ENCODE data around the gene ARHGEF17. TPM values are rescaled to one million over a fixed set of nuclear protein-coding genes. Genes with fewer than 3 reads are reported as not detected.

The ARHGEF17 gene
- total RNA-seq, 1 donor from 2014 or later: 71.5 TPM

- DNase-seq (ENCODE audit: low spot score): no peak
These were observed 47.0 kb downstream of the ARHGEF17 start for GRCh38 chr11:73355109-73355508.

- DNase-seq (ENCODE audit: low spot score): no peak
These were observed 49.1 kb downstream of the ARHGEF17 start for GRCh38 chr11:73356979-73357860.

- no peak for DNase-seq (ENCODE audit: low spot score)
These were observed 50.0 kb downstream of the ARHGEF17 start for GRCh38 chr11:73358071-73358470.

GRCh38 chr11:73359341-73359740 is 51.3 kb downstream of the ARHGEF17 start:
- no peak for DNase-seq (ENCODE audit: low spot score)

DNA sequence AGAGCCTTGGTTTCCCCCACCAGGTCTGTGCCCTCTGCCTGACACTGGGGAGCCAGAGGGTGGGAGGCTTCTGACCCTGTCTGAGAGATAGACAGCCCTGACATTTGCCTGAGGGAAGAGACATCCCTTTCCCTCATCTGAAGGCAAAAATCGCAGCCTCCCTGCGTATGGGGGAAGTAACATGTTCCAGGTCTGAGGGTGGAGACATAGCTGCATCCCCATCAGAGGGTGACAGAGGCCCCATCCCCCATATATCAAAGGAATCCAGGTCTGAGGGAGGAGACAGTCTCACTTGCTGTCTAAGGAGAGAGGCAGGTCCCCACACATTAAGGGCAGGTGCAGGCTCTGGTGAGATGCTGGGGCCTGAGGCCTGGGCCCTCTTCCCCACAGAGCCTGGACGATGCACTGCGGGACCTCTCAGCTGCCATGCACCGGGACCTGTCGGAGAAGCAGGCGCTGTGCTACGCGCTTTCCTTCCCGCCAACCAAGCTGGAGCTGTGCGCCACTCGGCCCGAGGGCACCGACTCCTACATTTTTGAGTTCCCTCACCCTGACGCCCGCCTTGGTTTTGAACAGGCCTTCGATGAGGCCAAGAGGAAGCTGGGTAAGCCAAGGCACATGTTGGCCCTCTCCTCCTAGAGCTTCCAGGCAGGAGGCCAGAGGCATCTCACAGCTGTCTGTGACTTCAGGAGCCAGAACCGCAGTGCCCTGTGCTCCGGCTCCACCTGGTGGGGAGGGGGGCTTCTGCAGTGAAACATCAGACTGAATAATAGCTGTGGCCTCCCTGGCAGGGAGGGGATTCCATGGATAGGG is 52.1 kb downstream of the ARHGEF17 start:
- no peak for DNase-seq (ENCODE audit: low spot score)

DNA sequence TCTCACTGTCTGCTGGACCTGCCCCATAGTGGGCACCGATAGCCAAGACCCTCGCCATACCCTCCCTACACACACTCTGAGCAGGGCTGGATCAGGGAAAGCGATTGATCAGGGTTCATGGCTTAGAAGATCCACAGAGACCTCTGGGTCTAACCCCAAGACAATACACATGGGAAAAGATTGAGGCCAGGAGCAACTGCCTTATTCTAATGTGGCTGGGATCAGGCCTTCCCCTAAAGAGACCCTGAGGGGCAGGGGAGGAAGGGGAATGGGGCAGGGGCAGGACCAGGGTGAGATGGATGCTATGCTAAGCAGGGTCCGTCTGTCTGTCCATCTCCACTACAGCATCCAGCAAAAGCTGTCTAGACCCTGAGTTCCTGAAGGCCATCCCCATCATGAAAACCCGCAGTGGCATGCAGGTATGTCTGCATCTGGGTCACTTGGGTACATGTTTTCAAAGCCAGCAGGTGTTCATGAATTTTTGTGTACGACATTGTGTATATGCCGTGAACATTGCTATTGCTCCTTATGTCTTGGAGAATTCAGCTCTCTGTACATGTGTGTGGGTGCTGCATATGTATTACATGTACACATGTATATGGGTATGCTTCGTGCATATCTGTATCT is 52.8 kb downstream of the ARHGEF17 start:
- no peak for DNase-seq (ENCODE audit: low spot score)

DNA sequence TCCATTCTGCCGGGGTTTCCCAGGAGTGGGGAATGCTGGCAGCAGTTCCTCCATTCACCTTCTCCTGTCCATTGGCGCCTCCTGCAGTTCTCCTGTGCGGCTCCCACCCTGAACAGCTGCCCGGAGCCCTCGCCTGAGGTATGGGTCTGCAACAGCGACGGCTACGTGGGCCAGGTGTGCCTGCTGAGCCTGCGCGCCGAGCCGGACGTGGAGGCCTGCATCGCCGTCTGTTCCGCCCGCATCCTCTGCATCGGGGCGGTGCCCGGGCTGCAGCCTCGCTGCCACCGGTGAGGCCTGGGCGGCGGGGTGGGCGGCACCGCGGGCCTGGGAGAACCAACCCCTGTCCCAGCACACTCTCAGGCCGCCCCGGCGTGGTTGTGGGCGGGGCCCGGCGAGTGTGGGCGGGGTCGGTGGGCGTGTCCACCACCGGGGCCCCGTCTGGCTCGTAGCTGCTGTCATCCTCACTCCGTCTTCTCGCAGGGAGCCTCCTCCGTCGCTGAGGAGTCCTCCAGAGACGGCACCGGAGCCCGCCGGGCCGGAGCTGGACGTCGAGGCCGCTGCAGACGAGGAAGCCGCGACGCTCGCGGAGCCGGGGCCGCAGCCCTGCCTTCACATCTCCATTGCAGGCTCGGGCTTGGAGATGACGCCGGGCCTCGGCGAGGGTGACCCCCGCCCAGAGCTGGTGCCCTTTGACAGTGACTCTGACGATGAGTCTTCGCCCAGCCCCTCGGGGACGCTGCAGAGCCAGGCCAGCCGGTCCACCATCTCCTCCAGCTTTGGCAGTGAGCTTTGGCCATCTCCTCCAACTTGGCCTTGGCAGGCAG is 54.1 kb downstream of the ARHGEF17 start:
- no peak for DNase-seq (ENCODE audit: low spot score)

GRCh38 chr11:73363147-73363546 is 55.1 kb downstream of the ARHGEF17 start:
- no peak for DNase-seq (ENCODE audit: low spot score)

DNA sequence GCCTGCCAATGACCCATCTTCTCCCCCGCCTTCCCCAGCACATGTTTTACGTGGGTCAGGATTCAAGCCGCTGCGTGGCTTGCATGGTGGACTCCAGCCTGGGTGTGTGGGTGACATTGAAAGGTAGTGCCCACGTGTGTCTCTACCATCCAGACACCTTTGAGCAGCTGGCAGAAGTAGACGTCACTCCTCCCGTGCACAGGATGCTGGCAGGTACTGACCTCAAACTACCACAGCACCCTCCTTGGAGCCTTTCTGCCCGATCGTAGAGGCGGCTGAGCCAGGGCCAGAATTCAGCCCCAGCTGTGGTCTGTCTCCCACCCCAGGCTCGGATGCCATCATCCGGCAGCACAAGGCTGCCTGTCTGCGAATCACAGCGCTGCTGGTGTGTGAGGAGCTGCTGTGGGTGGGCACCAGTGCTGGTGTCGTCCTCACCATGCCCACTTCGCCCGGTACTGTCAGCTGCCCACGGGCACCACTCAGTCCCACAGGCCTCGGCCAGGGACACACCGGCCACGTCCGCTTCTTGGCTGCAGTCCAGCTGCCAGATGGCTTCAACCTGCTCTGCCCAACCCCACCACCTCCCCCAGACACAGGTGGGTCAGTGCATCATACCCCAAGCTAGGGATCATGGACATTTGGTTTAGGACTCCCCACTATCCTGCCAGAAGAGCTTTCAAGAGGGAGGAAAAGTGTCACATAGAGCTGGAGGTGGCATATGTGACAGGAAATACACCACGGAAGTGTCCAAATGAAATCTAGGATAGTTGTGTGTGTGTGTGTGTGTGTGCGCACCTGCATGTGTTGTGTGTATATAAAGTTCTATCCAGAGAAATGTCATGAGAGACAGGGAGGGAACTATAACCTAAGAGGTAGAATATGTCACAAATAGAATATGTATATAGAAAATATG is 57.5 kb downstream of the ARHGEF17 start:
- no peak for DNase-seq (ENCODE audit: low spot score)

DNA sequence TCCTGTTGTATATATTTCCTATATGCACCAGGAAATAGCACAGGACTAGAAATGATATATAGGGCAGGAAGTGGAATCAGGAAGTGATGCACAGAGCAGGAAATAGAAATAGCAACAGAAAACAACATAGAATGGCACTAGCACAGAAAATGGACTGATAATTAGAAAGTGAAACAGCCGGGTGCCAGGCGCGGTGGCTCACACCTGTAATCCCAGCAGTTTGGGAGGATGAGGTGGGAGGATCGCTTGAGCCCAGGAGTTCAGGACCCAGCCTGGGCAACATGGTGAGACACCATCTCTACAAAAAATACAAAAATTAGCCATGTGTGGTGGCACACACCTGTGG is 58.2 kb downstream of the ARHGEF17 start:
- no peak for DNase-seq (ENCODE audit: low spot score)

DNA sequence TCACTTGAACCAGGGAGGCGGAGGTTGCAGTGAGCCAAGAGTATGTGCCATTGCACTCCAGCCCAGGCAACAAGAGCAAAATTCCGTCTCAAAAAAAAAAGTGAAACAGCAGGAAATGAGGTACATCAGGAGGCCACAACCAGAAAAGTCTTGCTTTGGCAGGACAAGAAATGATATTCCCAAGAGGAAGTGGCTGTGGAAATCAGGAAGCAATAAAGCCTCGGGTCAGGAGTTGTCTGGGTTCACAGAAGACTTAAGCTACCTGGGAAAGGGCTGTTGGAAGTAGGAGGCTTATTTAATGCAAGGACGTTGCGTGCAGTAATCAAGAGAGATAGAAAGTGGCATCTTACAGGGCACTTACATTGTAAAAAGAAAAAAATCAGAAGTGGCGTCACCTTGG is 58.9 kb downstream of the ARHGEF17 start:
- no peak for DNase-seq (ENCODE audit: low spot score)

DNA sequence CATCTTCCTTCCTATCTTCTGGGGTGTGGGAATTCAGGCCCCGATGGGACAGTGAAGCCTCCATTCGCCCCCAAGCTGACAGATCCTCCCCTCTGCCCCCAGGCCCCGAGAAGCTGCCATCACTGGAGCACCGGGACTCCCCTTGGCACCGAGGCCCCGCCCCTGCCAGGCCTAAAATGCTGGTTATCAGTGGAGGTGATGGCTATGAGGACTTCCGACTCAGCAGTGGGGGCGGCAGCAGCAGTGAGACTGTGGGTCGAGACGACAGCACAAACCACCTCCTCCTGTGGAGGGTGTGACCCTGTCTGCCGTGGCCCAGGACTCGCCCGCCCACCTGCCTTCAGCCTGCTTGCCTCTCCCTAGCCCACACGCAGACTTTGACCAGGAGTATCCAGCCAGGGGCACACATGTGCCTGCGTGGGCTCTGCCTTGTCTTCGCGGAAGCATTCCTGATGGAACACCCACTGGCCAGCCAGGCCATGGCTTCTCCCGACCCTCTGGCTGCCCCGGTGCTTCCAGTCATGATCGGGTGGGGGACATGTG is 59.5 kb downstream of the ARHGEF17 start:
- DNase-seq (ENCODE audit: low spot score): no peak

- no peak for DNase-seq (ENCODE audit: low spot score)
These were observed 64.4 kb downstream of the ARHGEF17 start for GRCh38 chr11:73372375-73372993.

DNA sequence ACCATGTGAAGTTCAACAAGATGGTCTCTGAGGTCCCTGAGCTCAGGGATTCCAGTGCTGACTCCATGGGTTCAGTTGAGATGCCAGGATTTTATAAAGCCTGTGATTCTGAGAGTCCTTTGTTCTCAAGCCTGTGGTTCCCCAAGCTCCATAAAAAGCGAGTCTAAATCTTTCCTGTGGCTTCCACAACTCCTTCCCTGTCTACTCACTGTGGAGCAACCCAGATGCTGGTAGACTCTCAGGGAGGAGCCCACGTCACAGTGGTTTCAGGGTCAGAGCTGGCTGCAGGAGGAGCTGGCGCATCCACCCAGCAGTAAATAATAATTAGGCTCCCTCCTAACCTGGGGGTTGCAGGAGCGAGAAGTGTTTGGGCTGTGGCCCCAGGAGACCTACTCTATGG is 66.1 kb downstream of the ARHGEF17 start:
- DNase-seq (ENCODE audit: low spot score): no peak

- DNase-seq (ENCODE audit: low spot score): no peak
These were observed 67.7 kb downstream of the ARHGEF17 start for GRCh38 chr11:73375830-73376159.

DNA sequence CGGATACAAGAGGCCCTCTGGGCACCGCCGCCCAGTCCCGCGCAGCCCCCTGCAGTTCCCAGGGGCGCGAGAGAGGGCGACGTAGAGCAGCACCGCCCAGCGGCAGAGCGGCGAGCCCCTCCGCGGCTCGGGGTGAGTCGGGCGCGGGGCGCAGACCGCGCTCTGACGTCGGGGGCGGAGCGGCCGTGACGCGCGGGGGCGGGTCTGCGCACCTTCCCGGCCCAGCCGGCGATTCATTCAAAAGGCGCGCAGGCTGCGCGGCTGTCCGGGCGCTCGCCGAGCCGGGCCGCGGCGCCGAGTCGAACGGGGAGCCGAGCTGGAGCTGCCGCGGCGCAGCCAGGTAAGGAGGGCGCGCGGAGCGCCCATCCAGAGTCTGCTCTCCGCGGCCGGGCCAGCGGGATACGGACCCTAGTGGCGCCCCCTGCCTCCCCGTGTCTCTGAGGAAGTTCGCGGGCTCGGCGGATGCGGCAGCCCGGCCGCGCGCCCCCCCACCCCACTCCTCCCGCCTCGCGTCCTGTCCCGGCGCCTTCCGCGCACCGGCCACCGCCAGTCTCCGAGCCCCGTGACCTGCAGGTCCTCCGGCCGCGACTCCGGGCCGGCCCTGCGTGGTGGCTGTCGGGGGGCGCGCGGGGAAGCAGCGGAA is 68.2 kb downstream of the ARHGEF17 start, which contains the start of gene RELT:
Gene RELT (plus strand): TSS at position 240 of the 643 bp plus-strand sequence. CDS start 12,738 bp downstream, outside the sequence.
- DNase-seq (ENCODE audit: low spot score): peak; percentile 88

DNA sequence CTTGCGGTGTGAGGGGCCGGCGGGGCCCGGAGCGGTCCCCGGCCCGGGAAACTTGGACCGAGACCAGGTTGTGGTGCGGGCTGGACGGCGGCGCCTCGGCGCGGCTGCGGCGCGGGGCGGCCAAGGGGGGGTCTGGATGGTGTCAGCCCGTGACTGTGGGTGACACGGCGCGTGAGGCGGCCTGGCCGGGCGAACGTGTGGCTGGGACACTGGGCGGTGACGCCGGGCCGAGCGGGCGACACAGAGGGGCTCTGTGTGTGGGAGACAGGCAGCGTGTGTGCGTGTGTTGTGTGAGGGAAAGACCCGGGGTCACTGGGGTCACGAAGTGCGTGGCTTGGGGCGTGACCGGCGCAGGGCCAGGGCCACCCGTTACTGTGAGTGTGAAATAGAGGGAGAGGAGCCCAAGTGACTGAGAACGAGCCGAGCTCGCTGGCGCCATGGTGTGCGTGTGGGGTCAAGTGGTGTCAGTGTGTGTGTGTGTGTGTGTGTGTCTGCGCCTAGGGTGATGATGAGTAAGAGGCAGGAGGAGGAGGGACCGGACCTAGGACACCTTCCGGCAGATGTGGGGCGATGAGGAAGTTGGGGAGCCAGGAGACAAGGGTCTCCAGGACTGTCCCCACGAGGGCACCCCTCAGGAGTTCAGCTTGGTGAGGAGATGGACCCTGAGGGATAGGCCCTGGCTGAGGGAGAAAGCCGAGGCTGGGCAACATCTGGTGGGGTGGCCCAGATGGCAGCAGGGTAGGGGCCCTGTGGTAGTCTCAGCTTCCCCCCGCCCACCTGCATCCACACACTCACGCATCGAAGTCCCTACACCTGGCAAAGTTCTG is 68.9 kb downstream of the ARHGEF17 start:
- DNase-seq (ENCODE audit: low spot score): no peak

DNA sequence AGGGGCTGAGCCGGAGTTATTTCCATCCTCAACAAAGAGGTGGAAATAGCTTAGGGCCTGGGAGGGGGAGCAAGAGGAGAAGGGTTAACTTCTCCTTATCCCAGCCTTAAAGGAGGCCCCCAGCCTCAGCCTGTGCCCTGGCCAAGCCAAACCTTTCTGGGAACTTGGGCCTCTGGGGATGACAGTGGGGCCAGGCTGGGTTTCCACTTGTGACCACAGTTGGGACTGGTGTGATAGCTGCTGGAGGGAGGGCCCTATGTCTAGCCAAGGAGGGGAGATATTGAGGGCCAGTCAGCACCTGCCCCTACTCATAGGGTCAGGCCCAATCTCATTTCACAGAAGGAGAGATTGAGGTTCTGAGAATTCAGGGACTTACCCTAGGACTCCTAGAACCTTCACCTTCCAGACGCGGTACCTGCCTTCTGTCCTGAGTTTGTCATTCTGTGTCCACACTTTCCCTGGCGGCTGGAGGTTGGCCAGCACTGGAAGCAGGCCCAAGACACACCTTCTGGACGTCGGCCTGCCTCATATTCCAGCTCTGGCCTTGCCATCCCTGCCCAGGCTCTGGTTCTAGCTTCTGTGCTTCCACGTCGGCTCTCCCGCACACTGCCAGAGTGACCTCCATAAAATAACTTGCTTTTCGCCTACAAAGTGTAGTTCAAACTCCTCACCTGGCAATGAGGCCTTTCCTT is 71.3 kb downstream of the ARHGEF17 start:
- no peak for DNase-seq (ENCODE audit: low spot score)

All from ureter (tissue), 1 donor.